HG03354 (cell line): ENCODE results near the gene SYCP2L.
"Not testable (repeated sequence)": the region's sequence is repeated elsewhere in the genome, so short reads cannot be mapped to it uniquely, and the experiment has no call there.

Experiments used
- ATAC-seq: cut with Tn5 transposase; IDR thresholded peaks from one replicate; pipeline ENCODE4 v1.9.1; 2021; ENCODE audit warnings: mild to moderate bottlenecking; ENCODE audit not compliant: unreplicated experiment, poor library complexity, severe bottlenecking

The SYCP2L gene

GRCh38 chr6:10875026-10875425, 11.8 kb upstream of the SYCP2L start:
- ATAC-seq, result no peak

DNA sequence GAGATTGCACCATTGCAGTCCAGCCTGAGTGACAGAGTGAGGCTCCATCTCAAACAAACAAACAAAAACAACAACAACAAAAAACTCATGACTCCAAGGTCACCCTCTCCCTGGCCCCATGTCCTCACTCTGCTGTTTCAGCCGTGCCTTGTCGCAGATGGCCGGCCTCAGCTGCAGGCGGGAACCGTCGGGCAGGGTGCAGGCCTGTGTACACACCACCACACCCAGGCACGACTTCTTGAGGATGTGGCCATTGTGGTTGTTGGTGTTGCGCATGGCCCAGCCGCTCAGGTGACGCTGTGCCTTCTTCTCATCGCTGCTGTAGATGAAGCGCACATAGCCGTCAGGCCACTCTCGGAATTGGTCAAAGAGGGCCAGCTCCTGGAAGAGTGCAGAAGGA, 9.8 kb upstream of the SYCP2L start:
- ATAC-seq, result no peak

GRCh38 chr6:10877871-10878270, 9.0 kb upstream of the SYCP2L start:
- ATAC-seq, result no peak

DNA sequence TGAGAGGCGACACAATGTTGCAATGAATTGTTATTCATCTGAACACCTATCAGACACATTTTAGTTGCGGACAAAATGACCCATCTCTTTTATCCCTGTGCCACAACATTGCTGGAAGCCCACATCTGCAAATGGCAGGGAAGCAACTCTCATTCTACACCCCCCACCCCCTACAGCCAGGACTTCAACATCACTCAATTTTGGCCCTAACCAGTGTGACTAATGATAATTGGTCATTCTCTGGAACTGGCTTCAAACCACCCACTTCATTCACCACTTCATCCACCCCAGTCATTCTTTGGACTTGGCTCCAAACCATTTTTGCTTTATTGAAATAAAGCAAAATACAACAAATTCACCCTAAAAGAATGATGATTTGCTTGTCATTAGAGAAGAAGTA, 6.5 kb upstream of the SYCP2L start:
- ATAC-seq, result no peak

GRCh38 chr6:10882253-10882630, 4.6 kb upstream of the SYCP2L start:
- ATAC-seq, result not testable (repeated sequence)

- no peak for ATAC-seq
Observed at GRCh38 chr6:10882657-10883171, 4.1 kb upstream of the SYCP2L start.

DNA sequence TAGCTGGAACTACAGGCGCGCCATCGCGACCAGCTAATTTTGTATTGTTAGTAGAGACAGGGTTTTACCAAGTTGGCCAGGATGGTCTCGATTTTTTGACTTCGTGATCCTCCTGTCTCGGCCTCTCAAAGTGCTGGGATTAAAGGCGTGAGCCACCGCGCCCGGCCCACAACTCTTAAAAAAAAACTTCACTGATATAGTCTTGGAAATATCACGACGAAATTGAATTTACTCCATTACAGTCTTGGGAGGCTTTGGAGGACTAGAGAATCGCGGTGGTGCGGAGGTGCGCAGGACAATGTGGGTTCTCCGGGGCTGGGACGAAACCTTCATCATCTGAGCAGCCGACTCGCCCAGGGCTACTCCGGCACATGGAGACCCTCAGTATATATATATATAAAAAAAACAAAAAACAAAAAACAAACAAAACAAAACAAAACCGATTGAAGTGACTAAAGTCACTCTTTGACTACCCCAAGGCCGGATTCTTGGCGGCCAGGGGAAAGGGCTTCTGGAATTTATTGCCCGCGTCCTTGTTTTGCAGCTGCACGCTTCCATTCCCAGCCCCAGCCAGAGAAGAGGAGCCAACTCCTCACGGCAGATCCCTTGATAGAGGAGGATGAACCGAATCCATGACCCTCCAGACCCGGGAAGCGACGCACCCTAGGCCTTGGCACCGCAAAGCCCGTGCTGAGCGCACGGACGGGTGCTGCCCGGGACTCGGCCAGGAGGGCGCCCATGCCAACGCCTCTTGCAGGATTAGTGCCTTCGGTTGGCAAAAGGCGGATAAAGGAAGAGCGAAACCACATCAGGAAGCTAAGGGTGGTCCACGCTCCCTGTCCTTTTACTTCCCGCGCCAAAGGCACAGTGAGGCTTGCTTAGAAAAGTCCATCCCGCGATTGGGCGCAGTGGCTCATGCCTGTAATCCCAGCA, 3.3 kb upstream of the SYCP2L start:
- ATAC-seq, result no peak

DNA sequence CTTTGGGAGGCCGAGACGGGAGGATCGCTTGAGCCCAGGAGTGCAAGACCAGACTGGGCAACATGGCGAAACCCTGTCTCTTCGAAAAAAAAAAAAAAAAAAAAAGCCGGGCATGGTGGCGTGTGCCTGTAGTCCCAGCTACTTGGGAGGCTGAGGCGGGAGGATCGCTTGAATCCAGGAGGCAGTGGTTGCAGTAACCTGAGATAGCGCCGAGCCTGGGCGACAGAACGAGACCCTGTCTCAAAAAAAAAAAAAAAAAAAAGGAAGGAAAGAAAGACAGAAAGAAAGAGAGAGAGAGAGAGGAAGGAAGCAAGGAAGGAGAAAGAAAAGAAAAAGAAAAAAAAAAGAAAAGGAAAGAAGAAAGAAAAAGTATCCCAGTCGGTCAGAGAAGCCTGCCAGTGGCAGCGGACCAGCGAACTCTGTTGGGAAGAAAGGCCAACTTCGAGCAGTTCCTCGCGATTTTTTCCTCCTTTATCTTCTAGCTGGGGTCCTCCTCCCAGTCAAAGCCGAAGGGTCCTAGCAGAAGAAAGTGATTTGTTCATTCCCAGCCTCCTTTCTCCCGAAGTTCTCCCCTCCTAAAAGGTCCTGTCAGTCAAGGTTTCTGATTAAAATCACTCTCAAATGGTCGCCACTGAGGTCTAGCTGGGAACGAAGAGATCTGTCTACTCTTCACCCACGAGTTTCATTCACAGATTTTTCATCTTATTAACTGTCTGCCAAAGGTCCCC, 2.4 kb upstream of the SYCP2L start:
- no peak for ATAC-seq

- ATAC-seq, result not testable (repeated sequence)
Observed at GRCh38 chr6:10886365-10886690, 524 bp upstream of the SYCP2L start.

GRCh38 chr6:10890151-10890550, 3.3 kb downstream of the SYCP2L start:
- no peak for ATAC-seq

DNA sequence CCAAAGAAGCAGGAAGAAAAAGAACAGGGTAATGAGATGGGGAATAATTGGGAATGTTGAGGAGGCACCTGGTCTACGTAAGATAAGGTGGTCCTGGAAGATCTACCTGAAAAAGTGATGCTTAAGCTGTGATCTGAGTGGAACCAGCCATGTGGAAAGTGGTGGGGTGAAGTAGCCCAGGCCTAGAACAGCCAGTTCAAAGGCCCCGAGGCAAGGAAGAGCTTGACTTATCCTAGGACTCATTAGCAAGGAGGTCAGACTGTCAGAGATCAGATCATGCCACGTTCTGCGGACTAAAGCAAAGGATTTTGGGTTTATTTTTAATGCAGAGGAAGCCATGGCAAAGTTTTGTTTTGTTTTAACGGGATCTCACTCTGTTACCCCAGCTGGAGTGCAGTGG, 5.1 kb downstream of the SYCP2L start:
- no peak for ATAC-seq

- no peak for ATAC-seq
Observed at GRCh38 chr6:10894958-10895357, 8.1 kb downstream of the SYCP2L start.

GRCh38 chr6:10896691-10897090, 9.8 kb downstream of the SYCP2L start:
- no peak for ATAC-seq

DNA sequence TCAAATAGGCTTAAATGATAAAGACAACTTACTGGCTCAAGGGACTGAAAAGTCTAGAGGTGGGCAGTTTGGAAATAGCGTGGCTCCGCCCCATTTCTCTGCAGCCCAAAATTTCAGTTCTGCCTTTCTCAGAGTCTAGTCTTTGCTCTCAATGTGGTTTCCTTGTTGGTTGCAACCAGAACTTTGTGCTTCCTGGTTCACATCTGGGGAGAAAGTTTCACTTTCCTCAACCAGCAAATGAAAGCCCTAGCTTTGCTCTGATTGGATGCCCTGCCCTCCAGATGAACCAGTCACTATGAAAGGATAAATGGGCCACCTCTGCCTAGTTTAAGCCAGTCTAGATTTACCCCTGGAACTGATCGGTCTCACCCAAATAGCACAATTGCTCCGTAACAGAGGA, 14.9 kb downstream of the SYCP2L start:
- ATAC-seq, result peak; percentile 96

DNA sequence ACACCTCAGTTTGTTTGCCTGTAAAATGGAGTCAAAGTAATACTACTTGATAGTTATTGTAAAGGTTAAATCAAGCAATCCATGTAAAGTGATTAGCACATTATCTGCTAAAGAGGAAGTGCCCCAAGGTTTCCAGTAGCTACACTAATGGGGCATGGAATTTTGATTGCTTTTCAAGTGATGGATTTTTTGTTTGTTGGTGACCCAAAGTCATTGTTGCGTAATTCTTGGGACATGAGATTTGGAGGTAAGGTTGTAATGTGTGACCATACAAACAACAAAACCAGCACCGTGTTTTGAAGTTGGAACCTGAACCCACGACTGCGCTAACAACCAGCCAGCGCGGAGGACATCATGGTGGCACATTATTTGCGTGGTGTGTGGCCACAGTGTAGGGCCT, 17.2 kb downstream of the SYCP2L start:
- no peak for ATAC-seq

GRCh38 chr6:10908228-10908627, 21.4 kb downstream of the SYCP2L start:
- ATAC-seq, result no peak

GRCh38 chr6:10919520-10919919, 32.7 kb downstream of the SYCP2L start:
- ATAC-seq, result not testable (repeated sequence)

- no peak for ATAC-seq
Observed at GRCh38 chr6:10933126-10933525, 46.3 kb downstream of the SYCP2L start.

DNA sequence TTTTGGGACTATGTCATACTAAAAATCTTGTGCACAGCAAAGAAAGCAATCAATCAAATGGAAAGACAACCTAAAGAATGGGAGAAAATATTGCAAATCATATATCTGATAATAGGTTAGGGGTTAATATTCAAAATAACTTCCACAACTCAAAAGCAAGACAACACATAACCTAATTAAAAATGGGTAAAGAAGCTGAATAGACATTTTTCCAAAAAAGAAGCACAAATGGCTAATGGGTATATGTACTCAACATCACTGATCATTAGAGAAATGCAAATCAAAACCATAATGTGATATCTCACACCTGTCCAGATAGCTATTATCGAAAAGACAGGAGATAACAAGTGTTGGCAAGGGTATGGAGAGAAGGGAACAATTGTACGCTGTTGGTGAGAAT, 53.0 kb downstream of the SYCP2L start:
- ATAC-seq, result no peak

- ATAC-seq, result no peak
Observed at GRCh38 chr6:10945845-10946244, 59.0 kb downstream of the SYCP2L start.

DNA sequence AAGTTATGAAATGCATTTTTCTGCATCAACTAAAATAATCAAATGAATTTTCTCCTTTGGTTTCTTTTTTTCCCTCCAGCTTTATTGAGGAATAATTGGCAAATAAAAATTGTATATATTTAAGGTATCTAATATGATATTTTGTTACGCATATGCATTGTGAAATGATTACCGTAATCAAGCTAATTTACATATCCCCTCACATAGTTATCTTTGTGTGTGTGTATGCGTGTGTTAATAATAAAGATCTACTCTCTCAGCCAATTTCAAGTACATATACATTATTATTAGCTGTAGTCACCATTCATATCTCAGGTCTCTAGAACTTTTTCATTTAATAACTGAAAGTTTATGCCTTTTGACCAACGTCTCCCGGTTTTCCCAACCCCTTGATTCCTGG, 61.1 kb downstream of the SYCP2L start:
- ATAC-seq, result no peak
